Suprapubic skin (tissue), 4 donors: ENCODE results near the gene AKT1.

Experiments used
- CTCF ChIP-seq, 2 donors: fragments of 200-600 bp in 1 of 2; fragments of 450-650 bp in 1 of 2; sonication (generic) in 1 of 2; IDR thresholded peaks; one replicate each; pipeline ENCODE4 v1.5.1; 2016 to 2019; ENCODE audit warnings: antibody characterized with exemption in 2 of 2, mild to moderate bottlenecking in 1 of 2, moderate library complexity in 1 of 2
- EP300 ChIP-seq: sonication (generic); formaldehyde crosslinking; IDR thresholded peaks from one replicate; pipeline ENCODE4 v1.6.1; 2017; ENCODE audit warnings: antibody characterized with exemption
- POLR2A ChIP-seq, 2 donors: fragments of 450-650 bp; IDR thresholded peaks; one replicate each; pipeline ENCODE4 v1.6.1; 2017; ENCODE audit warnings: antibody characterized with exemption in 2 of 2, mild to moderate bottlenecking in 2 of 2, moderate library complexity in 2 of 2
- POLR2AphosphoS5 ChIP-seq, 3 donors: sonication (generic); formaldehyde crosslinking; IDR thresholded peaks; one replicate each; pipeline ENCODE4 v1.6.1; 2017; ENCODE audit warnings: antibody characterized with exemption in 3 of 3

- TF ChIP-seq CTCF (IDR thresholded peaks at IDR 0.05) (no peak), EP300 (no peak), POLR2A (IDR thresholded peaks at IDR 0.05) (no peak), POLR2AphosphoS5 (IDR thresholded peaks at IDR 0.05) (no peak)
Measured at GRCh38 chr14:104776961-104777807, 18.4 kb downstream of the AKT1 start.
